ENCODE data around the gene TCEAL5.
"Not testable (repeated sequence)": the region's sequence is repeated elsewhere in the genome, so short reads cannot be mapped to it uniquely, and the experiment has no call there.

TCEAL5 gene, protein sequence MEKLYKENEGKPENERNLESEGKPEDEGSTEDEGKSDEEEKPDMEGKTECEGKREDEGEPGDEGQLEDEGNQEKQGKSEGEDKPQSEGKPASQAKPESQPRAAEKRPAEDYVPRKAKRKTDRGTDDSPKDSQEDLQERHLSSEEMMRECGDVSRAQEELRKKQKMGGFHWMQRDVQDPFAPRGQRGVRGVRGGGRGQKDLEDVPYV

GRCh38 chrX:103276581-103277002, at the start of gene TCEAL5:
TSS of gene TCEAL5 (minus strand) at chrX:103276750. CDS start at chrX:103274563, 2,187 bp downstream.
- no peak for DNase-seq (ENCODE audit: low read depth, low spot score)

GRCh38 chrX:103311399-103311780, 34.8 kb upstream of the TCEAL5 start:
- DNase-seq (ENCODE audit: low read depth, low spot score), result no peak

GRCh38 chrX:103310555-103311398, 34.2 kb upstream of the TCEAL5 start, which contains the start of gene BEX2:
TSS of gene BEX2 (minus strand) at chrX:103310990. CDS start at chrX:103309976, 1,014 bp downstream.
- DNase-seq (ENCODE audit: low read depth, low spot score), result peak; percentile 92

DNA sequence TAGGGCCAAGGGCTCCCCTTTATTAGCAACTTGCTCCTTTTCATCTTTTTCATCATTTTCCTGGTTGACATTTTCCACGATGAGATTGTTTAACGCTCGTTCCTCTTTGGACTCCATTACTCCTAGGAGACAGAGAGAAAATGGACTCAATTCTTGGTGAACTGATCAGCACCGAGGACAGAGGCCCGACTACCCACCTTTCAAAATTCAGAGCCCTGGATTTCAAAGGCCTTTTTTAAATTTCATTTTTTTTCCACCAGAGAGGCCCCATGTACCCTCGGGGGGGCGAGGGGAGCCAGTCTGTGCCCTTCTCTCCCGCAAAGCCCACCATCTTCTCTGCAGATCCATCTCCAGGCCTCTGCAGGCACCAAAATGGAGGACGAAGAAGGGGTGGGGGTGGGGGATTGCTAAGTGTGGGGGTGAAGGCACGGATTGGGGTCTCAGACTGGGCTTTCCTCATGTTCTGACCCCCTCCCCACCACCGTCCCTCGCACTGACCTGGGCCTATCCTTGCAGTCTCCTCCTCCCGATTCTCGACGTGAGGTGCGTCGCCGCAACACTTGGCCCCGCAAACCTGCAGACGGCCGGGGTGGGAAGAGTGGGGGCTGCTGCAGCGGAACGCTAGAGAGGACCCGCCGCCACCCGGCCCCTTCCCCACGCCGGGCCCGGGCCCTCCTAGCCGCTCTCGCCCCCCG, 33.5 kb upstream of the TCEAL5 start:
- DNase-seq (ENCODE audit: low read depth, low spot score), result no peak

DNA sequence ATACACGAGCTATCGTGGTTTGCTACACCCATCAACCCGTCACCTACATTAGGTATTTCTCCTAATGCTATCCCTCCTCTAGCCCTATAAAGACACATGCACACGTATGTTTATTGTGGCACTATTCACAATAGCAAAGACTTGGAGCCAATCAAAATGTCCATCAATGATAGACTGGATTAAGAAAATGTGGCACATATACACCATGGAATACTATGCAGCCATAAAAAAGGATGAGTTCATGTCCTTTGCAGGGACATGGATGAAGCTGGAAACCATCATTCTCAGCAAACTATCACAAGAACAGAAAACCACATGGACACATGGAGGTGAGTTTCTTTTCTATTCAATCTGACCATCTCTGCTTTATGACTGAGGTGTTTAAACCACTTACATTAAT, 29.1 kb upstream of the TCEAL5 start:
- DNase-seq (ENCODE audit: low read depth, low spot score), result not testable (repeated sequence)

- no peak for DNase-seq (ENCODE audit: low read depth, low spot score)
Observed at GRCh38 chrX:103304705-103305104, 28.2 kb upstream of the TCEAL5 start.

- no peak for DNase-seq (ENCODE audit: low read depth, low spot score)
Observed at GRCh38 chrX:103293118-103293517, 16.6 kb upstream of the TCEAL5 start.

DNA sequence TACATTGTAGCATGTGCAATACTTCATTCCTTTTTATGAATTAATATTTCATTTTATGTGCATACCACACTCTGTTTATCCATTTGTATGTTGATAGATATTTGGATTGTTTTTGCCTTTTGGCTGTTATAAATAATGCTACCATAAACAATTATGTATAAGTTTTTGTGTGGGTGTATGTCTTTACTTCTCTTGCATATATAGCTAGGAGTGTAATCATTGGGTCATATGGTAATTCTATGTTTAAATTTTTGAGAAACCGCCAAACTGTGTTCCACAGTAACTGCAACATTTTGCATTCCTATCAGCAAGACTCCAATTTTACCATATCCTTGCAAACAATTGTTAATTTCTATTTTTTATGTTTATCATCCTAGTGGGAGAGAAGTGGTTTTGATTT, 3.1 kb upstream of the TCEAL5 start:
- no peak for DNase-seq (ENCODE audit: low read depth, low spot score)

DNA sequence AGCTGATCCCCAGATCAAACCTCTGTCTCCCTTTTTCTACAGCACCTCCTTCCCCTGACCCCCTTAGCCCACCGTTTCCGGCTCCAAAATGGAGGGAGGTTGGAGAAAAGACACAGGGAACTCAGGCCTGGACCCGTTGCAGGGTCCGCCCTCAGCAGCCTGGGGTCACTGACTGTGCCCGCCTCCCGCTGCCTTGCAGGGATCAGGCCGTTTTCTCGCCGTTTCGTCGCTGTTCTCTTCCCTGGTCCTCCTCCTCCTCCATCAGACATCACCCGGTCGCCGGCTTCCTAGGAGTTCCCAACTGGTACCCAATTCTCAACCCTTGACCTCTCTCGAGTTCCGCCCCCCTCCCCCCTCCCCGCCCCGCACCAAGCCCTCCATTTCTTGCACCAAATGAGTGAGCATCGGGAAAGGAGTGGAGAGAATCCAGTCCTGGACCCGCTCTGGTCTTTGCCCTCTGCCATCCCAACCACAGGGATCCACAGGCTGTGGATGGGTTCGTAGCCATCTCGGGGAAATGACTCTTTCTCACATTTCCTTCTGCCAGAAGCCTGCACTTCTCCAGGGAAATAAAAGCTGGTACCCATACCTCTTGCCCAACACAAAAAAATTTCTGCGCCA, 493 bp downstream of the TCEAL5 start:
- DNase-seq (ENCODE audit: low read depth, low spot score), result no peak

- DNase-seq (ENCODE audit: low read depth, low spot score), result no peak
Observed at GRCh38 chrX:103274284-103274683, 2.3 kb downstream of the TCEAL5 start.

- DNase-seq (ENCODE audit: low read depth, low spot score), result no peak
Observed at GRCh38 chrX:103258275-103258674, 18.3 kb downstream of the TCEAL5 start.

GRCh38 chrX:103256651-103257050, 19.9 kb downstream of the TCEAL5 start:
- DNase-seq (ENCODE audit: low read depth, low spot score), result no peak

- peak; percentile 94 for DNase-seq (ENCODE audit: low read depth, low spot score)
Observed at GRCh38 chrX:103254921-103255493, 21.5 kb downstream of the TCEAL5 start, which contains the start of gene TCEAL8. TSS of gene TCEAL8 (minus strand) at chrX:103255155. CDS start at chrX:103253979, 1,176 bp downstream.

DNA sequence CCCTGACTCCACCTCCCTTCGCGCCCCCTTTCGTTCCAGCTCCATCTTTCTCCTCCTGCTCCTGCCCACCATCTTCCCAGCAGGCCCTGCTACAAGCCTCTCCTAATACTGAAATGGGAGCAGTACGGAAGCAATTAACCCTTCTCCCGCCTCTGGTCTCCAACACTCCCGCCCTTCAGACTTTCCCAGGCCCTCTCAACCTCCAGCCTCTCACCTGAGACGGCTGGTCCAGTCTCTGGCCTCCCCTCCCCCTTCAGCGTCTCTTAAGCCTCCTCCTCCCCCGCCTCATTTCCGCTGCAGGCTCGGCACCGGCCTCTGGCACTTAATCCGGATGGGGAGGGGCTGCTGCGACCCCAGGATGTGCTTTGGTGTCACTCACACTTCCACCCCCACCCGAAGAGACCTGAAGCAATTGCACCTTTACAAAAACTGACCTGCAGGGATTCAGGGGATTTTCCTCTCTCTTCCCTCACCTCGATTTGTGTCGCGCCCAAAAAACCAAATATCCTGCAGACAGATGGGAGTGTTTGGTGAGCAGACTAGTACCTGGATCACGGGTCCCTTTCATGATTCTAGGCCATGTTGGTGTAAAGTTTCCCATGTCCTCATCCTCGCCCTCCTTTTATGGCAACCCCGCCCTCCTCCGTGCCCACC, 22.3 kb downstream of the TCEAL5 start:
- peak; percentile 98 for DNase-seq (ENCODE audit: low read depth, low spot score)

- DNase-seq (ENCODE audit: low read depth, low spot score), result peak; percentile 51
Observed at GRCh38 chrX:103253608-103254007, 22.9 kb downstream of the TCEAL5 start.

DNA sequence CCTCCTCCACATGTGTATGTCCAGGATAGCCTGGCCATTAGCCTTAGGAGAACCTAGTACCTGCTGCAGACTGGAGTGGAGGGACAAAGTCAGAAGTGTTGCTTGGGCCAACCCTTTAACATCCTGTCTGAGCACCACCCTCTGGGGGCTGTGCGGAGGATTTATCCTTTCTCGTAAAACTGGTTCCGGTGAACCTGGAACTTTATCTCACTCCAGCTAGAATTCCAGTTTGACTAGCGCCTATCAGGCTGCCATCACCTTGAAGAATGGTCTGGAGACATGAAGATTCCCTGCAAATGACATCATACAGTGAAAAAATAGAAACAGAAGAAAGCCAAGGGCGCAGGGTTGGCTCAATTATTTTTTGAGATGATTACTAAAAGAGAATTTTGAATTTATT, 25.6 kb downstream of the TCEAL5 start:
- DNase-seq (ENCODE audit: low read depth, low spot score), result peak; percentile 87

DNA sequence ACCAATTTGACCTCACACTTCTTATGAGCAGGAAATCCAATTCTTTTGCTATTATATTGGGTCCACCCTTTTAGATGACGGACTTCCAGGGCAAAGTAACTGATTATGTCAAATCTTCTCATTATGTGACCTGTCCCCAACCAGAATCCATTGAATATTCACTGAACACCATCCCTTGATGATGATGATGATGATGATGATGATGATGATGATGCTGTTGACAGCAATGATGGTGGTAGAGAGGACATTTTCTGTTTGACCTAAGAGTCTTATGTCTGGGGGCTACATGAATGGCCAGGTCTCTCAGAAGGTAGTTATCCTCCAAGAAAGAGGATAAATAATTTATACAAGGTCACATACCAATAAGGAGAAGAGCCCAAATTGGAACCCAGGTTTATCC, 26.7 kb downstream of the TCEAL5 start:
- no peak for DNase-seq (ENCODE audit: low read depth, low spot score)

DNA sequence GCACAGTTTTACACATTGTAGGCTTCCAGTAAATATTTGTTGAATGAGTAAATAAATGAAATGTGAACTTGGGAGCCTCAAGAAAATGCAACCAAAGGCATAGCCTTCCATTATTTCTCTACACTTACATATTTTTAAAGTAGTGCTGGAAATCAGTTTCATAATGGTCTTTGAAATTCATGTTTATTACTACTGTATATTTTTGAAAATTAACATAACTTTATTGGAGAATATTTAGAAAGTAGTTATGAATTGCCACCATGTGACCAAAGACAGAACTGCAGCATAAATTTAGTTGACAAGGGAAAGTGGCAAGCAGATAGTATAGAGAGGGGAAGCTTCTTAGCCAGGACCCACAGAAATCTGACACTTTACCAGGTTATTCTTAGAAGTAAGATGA, 28.0 kb downstream of the TCEAL5 start:
- DNase-seq (ENCODE audit: low read depth, low spot score), result no peak

- no peak for DNase-seq (ENCODE audit: low read depth, low spot score)
Observed at GRCh38 chrX:103240155-103240554, 36.4 kb downstream of the TCEAL5 start.

DNA sequence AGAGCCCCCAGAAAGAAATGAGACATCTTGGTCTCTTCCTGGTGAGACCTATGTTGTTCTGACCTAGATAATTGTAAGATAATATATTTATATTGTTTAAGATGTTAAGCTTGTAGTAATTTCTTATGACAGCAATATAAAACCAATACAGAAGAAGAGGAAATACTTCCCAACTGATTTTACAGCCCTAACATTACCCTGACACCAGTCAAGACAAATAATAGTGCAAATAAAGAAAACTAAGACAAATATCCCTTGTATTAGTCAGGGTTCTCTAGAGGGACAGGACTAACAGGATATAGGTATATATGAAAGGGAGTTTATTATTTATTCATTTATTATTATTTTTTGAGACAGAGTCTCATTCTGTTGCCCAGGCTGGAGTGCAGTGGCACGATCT, 40.3 kb downstream of the TCEAL5 start:
- no peak for DNase-seq (ENCODE audit: low read depth, low spot score)

GRCh38 chrX:103235608-103236007, 40.9 kb downstream of the TCEAL5 start:
- not testable (repeated sequence) for DNase-seq (ENCODE audit: low read depth, low spot score)

Data from ELF-1 (cell line).